Activated T-cell treated with anti-CD3 and anti-CD28 coated beads, Interleukin-2, amount 50 U/mL, for 72 hours (primary cell): ENCODE measurements around the gene ARL5B. TPM values are rescaled to one million over a fixed set of nuclear protein-coding genes. Genes with fewer than 3 reads are reported as not detected.
A peak's percentile ranks its signal among the peaks of the same experiment; 100 is the strongest.

ENCODE experiments used
- ATAC-seq, 2 donors: fragments of 150-1000 bp; cut with Tn5 transposase; replicated peaks in 1 of 2; 2 replicates each; pipeline ENCODE4 v1.10.0; 2021; ENCODE audit warnings: moderate library complexity in 2 of 2, mild to moderate bottlenecking in 1 of 2
- DNase-seq, 2 donors: peaks; one replicate each; pipeline ENCODE4 v3.0.0; 2021 to 2022; ENCODE audit warnings: mixed read lengths in 1 of 2
- H3K27ac Mint-ChIP-seq: one replicate; pipeline ENCODE4 v1.8.0; 2022; ENCODE audit warnings: mild to moderate bottlenecking, moderate library complexity, mixed read lengths
- H3K27me3 Mint-ChIP-seq: one replicate; pipeline ENCODE4 v1.8.0; 2022; ENCODE audit warnings: low read depth, mixed read lengths
- H3K36me3 Mint-ChIP-seq, 2 donors: one replicate each; pipeline ENCODE4 v1.8.0; 2022; ENCODE audit warnings: mixed read lengths in 2 of 2, mild to moderate bottlenecking in 1 of 2; ENCODE audit not compliant: insufficient read depth in 2 of 2
- H3K4me1 Mint-ChIP-seq: one replicate; pipeline ENCODE4 v1.8.0; 2022; ENCODE audit warnings: low read depth, mixed read lengths
- H3K4me3 Mint-ChIP-seq, 2 donors: one replicate each; pipeline ENCODE4 v1.8.0; 2022; ENCODE audit warnings: mild to moderate bottlenecking in 2 of 2, mixed read lengths in 2 of 2, moderate library complexity in 2 of 2
- H3K9me3 Mint-ChIP-seq, 2 donors: one replicate each; pipeline ENCODE4 v1.8.0; 2022; ENCODE audit warnings: mixed read lengths in 2 of 2
- total RNA-seq, 2 donors: library from RNA; stranded (reverse); gene quantifications; one replicate each; pipeline ENCODE4 v1.2.3, GENCODE V29; 2022

Gene ARL5B
- total RNA-seq, 2 donors from 2014 or later: 17.5 to 18.5 TPM

- no peak for DNase-seq
- Mint-ChIP-seq H3K9me3 (no peaks in the 10 kb centered on the region), H3K36me3 (no peaks in the 10 kb centered on the region), H3K27ac (no peak overlapping the region), H3K4me1 (peaks cover 9% of the 10 kb centered on the region), H3K4me3 (no peak overlapping the region), H3K27me3 (no peaks in the 10 kb centered on the region)
- ATAC-seq: no peak
These were observed 30.3 kb downstream of the ARL5B start for GRCh38 chr10:18689498-18689897.

GRCh38 chr10:18690541-18690940, 31.3 kb downstream of the ARL5B start:
- Mint-ChIP-seq H3K9me3 (no peaks in the 10 kb centered on the region), H3K36me3 (no peaks in the 10 kb centered on the region), H3K4me1 (no peaks in the 10 kb centered on the region), H3K4me3 (no peak overlapping the region), H3K27ac (no peak overlapping the region), H3K27me3 (no peaks in the 10 kb centered on the region)
- ATAC-seq (no peak), DNase-seq (no peak)

GRCh38 chr10:18699849-18700840, 40.9 kb downstream of the ARL5B start:
- no peak for DNase-seq
- H3K27me3 Mint-ChIP-seq: no peaks in the 10 kb centered on the region
- peak; percentile 66 to 78 for ATAC-seq
- no peaks in the 10 kb centered on the region for H3K9me3 Mint-ChIP-seq
- no peak overlapping the region for H3K27ac Mint-ChIP-seq
- H3K4me3 Mint-ChIP-seq: no peak overlapping the region
- H3K36me3 Mint-ChIP-seq: no peaks in the 10 kb centered on the region
- peaks cover 16% of the 10 kb centered on the region for H3K4me1 Mint-ChIP-seq

GRCh38 chr10:18703521-18703920, 44.3 kb downstream of the ARL5B start:
- Mint-ChIP-seq H3K27me3 (no peaks in the 10 kb centered on the region), H3K4me1 (peaks cover 16% of the 10 kb centered on the region), H3K36me3 (no peaks in the 10 kb centered on the region), H3K4me3 (no peak overlapping the region), H3K9me3 (no peaks in the 10 kb centered on the region), H3K27ac (no peak overlapping the region)
- DNase-seq: no peak
- no peak for ATAC-seq

GRCh38 chr10:18710201-18710653, 51.0 kb downstream of the ARL5B start:
- Mint-ChIP-seq H3K36me3 (no peaks in the 10 kb centered on the region), H3K4me1 (no peaks in the 10 kb centered on the region), H3K27me3 (no peaks in the 10 kb centered on the region), H3K4me3 (no peak overlapping the region), H3K9me3 (no peaks in the 10 kb centered on the region), H3K27ac (no peak overlapping the region)
- no peak for DNase-seq
- no peak for ATAC-seq

- DNase-seq (no peak), ATAC-seq (no peak)
- Mint-ChIP-seq H3K36me3 (no peaks in the 10 kb centered on the region), H3K9me3 (no peaks in the 10 kb centered on the region), H3K4me3 (no peak overlapping the region), H3K27me3 (peaks cover 5% of the 10 kb centered on the region), H3K27ac (no peak overlapping the region), H3K4me1 (no peaks in the 10 kb centered on the region)
These were observed 53.8 kb downstream of the ARL5B start for GRCh38 chr10:18713077-18713476.

- no peak for DNase-seq
- Mint-ChIP-seq H3K36me3 (no peaks in the 10 kb centered on the region), H3K4me1 (no peaks in the 10 kb centered on the region), H3K27ac (no peak overlapping the region), H3K4me3 (no peak overlapping the region), H3K27me3 (peaks cover 5% of the 10 kb centered on the region), H3K9me3 (no peaks in the 10 kb centered on the region)
- ATAC-seq: no peak
These were observed 59.8 kb downstream of the ARL5B start for GRCh38 chr10:18718991-18719390.

- H3K27me3 Mint-ChIP-seq: peaks cover 5% of the 10 kb centered on the region
- no peak overlapping the region for H3K27ac Mint-ChIP-seq
- H3K36me3 Mint-ChIP-seq: no peaks in the 10 kb centered on the region
- no peak overlapping the region for H3K4me3 Mint-ChIP-seq
- DNase-seq: no peak
- no peaks in the 10 kb centered on the region for H3K9me3 Mint-ChIP-seq
- no peaks in the 10 kb centered on the region for H3K4me1 Mint-ChIP-seq
- no peak for ATAC-seq
These were observed 60.6 kb downstream of the ARL5B start for GRCh38 chr10:18719811-18720210.

GRCh38 chr10:18721067-18721466, 61.8 kb downstream of the ARL5B start:
- H3K4me3 Mint-ChIP-seq: no peak overlapping the region
- H3K27me3 Mint-ChIP-seq: peaks cover 5% of the 10 kb centered on the region
- H3K4me1 Mint-ChIP-seq: no peaks in the 10 kb centered on the region
- no peak overlapping the region for H3K27ac Mint-ChIP-seq
- H3K9me3 Mint-ChIP-seq: no peaks in the 10 kb centered on the region
- DNase-seq (no peak), ATAC-seq (no peak)
- no peaks in the 10 kb centered on the region for H3K36me3 Mint-ChIP-seq

GRCh38 chr10:18723801-18724200, 64.6 kb downstream of the ARL5B start:
- ATAC-seq (no peak), DNase-seq (no peak)
- H3K9me3 Mint-ChIP-seq: no peaks in the 10 kb centered on the region
- no peaks in the 10 kb centered on the region for H3K36me3 Mint-ChIP-seq
- H3K4me1 Mint-ChIP-seq: no peaks in the 10 kb centered on the region
- no peak overlapping the region for H3K4me3 Mint-ChIP-seq
- no peak overlapping the region for H3K27ac Mint-ChIP-seq
- no peaks in the 10 kb centered on the region for H3K27me3 Mint-ChIP-seq

Other genes with a start within 250 kb of the ARL5B start
- gene NSUN6, start 7.8 kb upstream of the ARL5B start, total RNA-seq: 10 to 100 TPM; 22.4 to 23.8 TPM